Osteocyte (in vitro differentiated cells): Measurements from ENCODE around the gene PARD3B. TPM values are rescaled to one million over a fixed set of nuclear protein-coding genes. Genes with fewer than 3 reads are reported as not detected.
A peak's percentile ranks its signal among the peaks of the same experiment; 100 is the strongest.

Source experiments
- DNase-seq: peaks from one replicate; pipeline ENCODE4 v3.0.0; 2021; ENCODE audit warnings: mixed read lengths; ENCODE audit not compliant: unreplicated experiment; ENCODE audit errors: extremely low spot score
- H3K27ac Mint-ChIP-seq: one replicate; pipeline ENCODE4 v1.8.0; 2021; ENCODE audit warnings: mild to moderate bottlenecking, mixed read lengths; ENCODE audit not compliant: unreplicated experiment
- H3K27me3 Mint-ChIP-seq: one replicate; pipeline ENCODE4 v1.8.0; 2021; ENCODE audit warnings: mixed read lengths; ENCODE audit not compliant: unreplicated experiment
- H3K36me3 Mint-ChIP-seq: one replicate; pipeline ENCODE4 v1.8.0; 2021; ENCODE audit warnings: mixed read lengths; ENCODE audit not compliant: unreplicated experiment
- H3K4me1 Mint-ChIP-seq: one replicate; pipeline ENCODE4 v1.8.0; 2021; ENCODE audit warnings: mixed read lengths; ENCODE audit not compliant: unreplicated experiment
- H3K4me3 Mint-ChIP-seq: one replicate; pipeline ENCODE4 v1.8.0; 2021; ENCODE audit warnings: mild to moderate bottlenecking, moderate library complexity, mixed read lengths; ENCODE audit not compliant: unreplicated experiment
- H3K9me3 Mint-ChIP-seq: one replicate; pipeline ENCODE4 v1.8.0; 2021; ENCODE audit warnings: mixed read lengths; ENCODE audit not compliant: unreplicated experiment
- CTCF ChIP-seq: fragments of 200-600 bp; sonication (generic); IDR thresholded peaks from 2 replicates; pipeline ENCODE4 v1.5.0; 2021; ENCODE audit warnings: antibody characterized with exemption, mild to moderate bottlenecking, moderate library complexity
- total RNA-seq: library from RNA; stranded (reverse); gene quantifications from 2 replicates; pipeline ENCODE4 v1.2.1, GENCODE V29; 2021

Gene PARD3B
- total RNA-seq, 1 donor from 2014 or later, result 26.7 TPM

GRCh38 chr2:204877691-204878090 lies 332.4 kb downstream of the PARD3B start:
- H3K27ac Mint-ChIP-seq, result no peak overlapping the region
- no peak for TF ChIP-seq CTCF
- no peaks in the 10 kb centered on the region for H3K9me3 Mint-ChIP-seq
- no peak overlapping the region for H3K4me3 Mint-ChIP-seq
- no peak for DNase-seq
- no peaks in the 10 kb centered on the region for H3K36me3 Mint-ChIP-seq
- no peaks in the 10 kb centered on the region for H3K27me3 Mint-ChIP-seq
- H3K4me1 Mint-ChIP-seq, result peaks cover 6% of the 10 kb centered on the region

GRCh38 chr2:204880928-204881327 lies 335.7 kb downstream of the PARD3B start:
- no peak for TF ChIP-seq CTCF
- no peak overlapping the region for H3K27ac Mint-ChIP-seq
- no peak for DNase-seq
- H3K27me3 Mint-ChIP-seq, result no peaks in the 10 kb centered on the region
- no peaks in the 10 kb centered on the region for H3K36me3 Mint-ChIP-seq
- no peaks in the 10 kb centered on the region for H3K9me3 Mint-ChIP-seq
- H3K4me3 Mint-ChIP-seq, result no peak overlapping the region
- H3K4me1 Mint-ChIP-seq, result peaks cover 6% of the 10 kb centered on the region

GRCh38 chr2:204881655-204882054 lies 336.4 kb downstream of the PARD3B start:
- TF ChIP-seq CTCF, result no peak
- Mint-ChIP-seq H3K4me3 (no peak overlapping the region), H3K27me3 (no peaks in the 10 kb centered on the region), H3K27ac (no peak overlapping the region), H3K36me3 (no peaks in the 10 kb centered on the region), H3K9me3 (no peaks in the 10 kb centered on the region), H3K4me1 (peaks cover 6% of the 10 kb centered on the region)
- DNase-seq, result no peak

- Mint-ChIP-seq H3K4me1 (no peaks in the 10 kb centered on the region), H3K36me3 (no peaks in the 10 kb centered on the region)
Observed at GRCh38 chr2:204885747-204886146, 340.5 kb downstream of the PARD3B start.

GRCh38 chr2:204886713-204887112 lies 341.4 kb downstream of the PARD3B start:
- H3K9me3 Mint-ChIP-seq, result no peaks in the 10 kb centered on the region
- H3K4me1 Mint-ChIP-seq, result no peaks in the 10 kb centered on the region
- no peaks in the 10 kb centered on the region for H3K36me3 Mint-ChIP-seq
- H3K27ac Mint-ChIP-seq, result no peak overlapping the region
- DNase-seq, result no peak
- no peak overlapping the region for H3K4me3 Mint-ChIP-seq
- no peak for TF ChIP-seq CTCF
- H3K27me3 Mint-ChIP-seq, result no peaks in the 10 kb centered on the region

More at GRCh38 chr2:204885747-204886146, 340.5 kb downstream of the PARD3B start:
- peak; percentile 41 for TF ChIP-seq CTCF
- Mint-ChIP-seq H3K27ac (no peak overlapping the region), H3K27me3 (no peaks in the 10 kb centered on the region), H3K9me3 (no peaks in the 10 kb centered on the region), H3K4me3 (no peak overlapping the region)
- no peak for DNase-seq
